ENCODE results near the gene NALCN. TPM values are rescaled to one million over a fixed set of nuclear protein-coding genes. Genes with fewer than 3 reads are reported as not detected.

The NALCN gene
- total RNA-seq, 2 experiments from 2014 or later = not detected

DNA sequence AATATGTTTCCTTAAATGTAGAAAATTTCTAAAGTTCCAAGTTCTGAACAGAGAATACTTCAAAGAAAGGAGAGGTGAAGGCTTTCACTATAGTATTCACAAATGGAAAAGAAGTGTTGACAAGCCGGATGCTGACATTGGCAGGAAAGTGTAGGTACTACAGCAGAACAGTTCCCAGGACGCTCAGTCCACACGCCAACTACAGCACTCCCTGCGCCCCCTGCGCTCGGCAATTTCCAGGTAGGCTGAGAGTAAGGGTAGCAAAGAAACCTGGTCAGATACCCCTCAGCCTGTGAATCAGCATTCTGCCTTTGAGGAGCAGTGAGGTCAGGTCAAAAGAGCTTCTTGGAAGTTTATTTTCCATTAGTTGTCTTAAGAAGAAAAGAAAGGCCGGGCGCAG, 115.3 kb downstream of the NALCN start:
- CTCF ChIA-PET = no interaction called here

GRCh38 chr13:101300531-101300930, 115.8 kb downstream of the NALCN start:
- Histone ChIP-seq H3K4me1 (ENCODE audit: insufficient read depth, low read length) (no peaks in the 10 kb centered on the region), H3K27ac (ENCODE audit: low read depth in 1 of 2, low read length in 2 of 2) (no peak overlapping the region), H3K36me3 (ENCODE audit: insufficient read depth, low read length) (no peaks in the 10 kb centered on the region), H3K9me3 (ENCODE audit: control insufficient read depth in 1 of 2, insufficient read depth in 1 of 2, low read length in 2 of 2) (peaks cover 0 to 8% of the 10 kb centered on the region in 2 experiments), H3K27me3 (ENCODE audit: control insufficient read depth in 1 of 2, insufficient read depth in 2 of 2, low read length in 2 of 2) (no peaks in the 10 kb centered on the region), H3K4me3 (ENCODE audit: low read length) (no peak overlapping the region)
- DNase-seq (no peak), ATAC-seq (ENCODE audit: poor library complexity) (no peak)
- peaks cover 6% of the 10 kb centered on the region for H3K27me3 Mint-ChIP-seq
- ChIA-PET CTCF (no interaction called here), POLR2A (no interaction called here)
- no peak overlapping the region for H3K27ac Mint-ChIP-seq
- TF ChIP-seq, protein P1, sequence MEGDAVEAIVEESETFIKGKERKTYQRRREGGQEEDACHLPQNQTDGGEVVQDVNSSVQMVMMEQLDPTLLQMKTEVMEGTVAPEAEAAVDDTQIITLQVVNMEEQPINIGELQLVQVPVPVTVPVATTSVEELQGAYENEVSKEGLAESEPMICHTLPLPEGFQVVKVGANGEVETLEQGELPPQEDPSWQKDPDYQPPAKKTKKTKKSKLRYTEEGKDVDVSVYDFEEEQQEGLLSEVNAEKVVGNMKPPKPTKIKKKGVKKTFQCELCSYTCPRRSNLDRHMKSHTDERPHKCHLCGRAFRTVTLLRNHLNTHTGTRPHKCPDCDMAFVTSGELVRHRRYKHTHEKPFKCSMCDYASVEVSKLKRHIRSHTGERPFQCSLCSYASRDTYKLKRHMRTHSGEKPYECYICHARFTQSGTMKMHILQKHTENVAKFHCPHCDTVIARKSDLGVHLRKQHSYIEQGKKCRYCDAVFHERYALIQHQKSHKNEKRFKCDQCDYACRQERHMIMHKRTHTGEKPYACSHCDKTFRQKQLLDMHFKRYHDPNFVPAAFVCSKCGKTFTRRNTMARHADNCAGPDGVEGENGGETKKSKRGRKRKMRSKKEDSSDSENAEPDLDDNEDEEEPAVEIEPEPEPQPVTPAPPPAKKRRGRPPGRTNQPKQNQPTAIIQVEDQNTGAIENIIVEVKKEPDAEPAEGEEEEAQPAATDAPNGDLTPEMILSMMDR (IDR thresholded peaks at IDR 0.05) = no peak
- intact Hi-C loops (cut with DNase I, micrococcal nuclease) = no loop called here
- H3K4me3 Mint-ChIP-seq = no peak overlapping the region
- H3K4me1 Mint-ChIP-seq (ENCODE audit: low read depth) = no peaks in the 10 kb centered on the region
- H3K9me3 Mint-ChIP-seq = no peaks in the 10 kb centered on the region
- no peaks in the 10 kb centered on the region for H3K36me3 Mint-ChIP-seq (ENCODE audit: low read depth)

More for the DNA sequence above, 115.3 kb downstream of the NALCN start:
- H3K27me3 ChIP-seq (ENCODE audit: control insufficient read depth in 1 of 2, insufficient read depth in 2 of 2, low read length in 2 of 2) = no peaks in the 10 kb centered on the region
- no peaks in the 10 kb centered on the region for H3K9me3 Mint-ChIP-seq
- TF ChIP-seq, protein P1 (IDR thresholded peaks at IDR 0.05) = no peak
- no peaks in the 10 kb centered on the region for H3K4me1 Mint-ChIP-seq (ENCODE audit: low read depth)
- H3K9me3 ChIP-seq (ENCODE audit: control insufficient read depth in 1 of 2, insufficient read depth in 1 of 2, low read length in 2 of 2) = peaks cover 0 to 5% of the 10 kb centered on the region in 2 experiments
- no peak overlapping the region for H3K4me3 Mint-ChIP-seq
- no peak overlapping the region for H3K27ac Mint-ChIP-seq
- DNase-seq (no peak), ATAC-seq (ENCODE audit: poor library complexity) (no peak)
- H3K36me3 Mint-ChIP-seq (ENCODE audit: low read depth) = no peaks in the 10 kb centered on the region
- POLR2A ChIA-PET = no interaction called here
- no peaks in the 10 kb centered on the region for H3K4me1 ChIP-seq (ENCODE audit: insufficient read depth, low read length)
- no peak overlapping the region for H3K4me3 ChIP-seq (ENCODE audit: low read length)
- intact Hi-C loops (cut with DNase I, micrococcal nuclease) = no loop called here
- H3K36me3 ChIP-seq (ENCODE audit: insufficient read depth, low read length) = no peaks in the 10 kb centered on the region
- peaks cover 6% of the 10 kb centered on the region for H3K27me3 Mint-ChIP-seq
- no peak overlapping the region for H3K27ac ChIP-seq (ENCODE audit: low read depth in 1 of 2, low read length in 2 of 2)

DNA sequence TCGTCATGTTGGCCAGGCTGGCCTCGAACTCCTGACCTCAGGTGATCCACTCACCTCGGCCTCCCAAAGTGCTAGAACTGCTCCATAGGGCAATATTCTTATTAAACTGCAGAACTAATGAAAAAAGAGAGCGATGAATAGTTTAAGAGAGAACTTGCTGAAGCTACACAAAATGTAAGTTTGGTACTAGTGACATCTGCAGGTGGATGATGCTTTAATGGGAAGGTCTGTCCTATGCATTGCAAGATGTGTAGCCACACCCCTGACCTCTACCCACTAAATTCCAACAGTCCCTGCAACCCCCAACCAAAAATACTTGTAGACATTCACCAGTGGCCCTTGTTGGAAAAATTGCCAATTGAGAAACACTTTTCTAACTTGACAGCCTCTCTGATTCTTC, 117.8 kb downstream of the NALCN start:
- no peaks in the 10 kb centered on the region for H3K4me1 Mint-ChIP-seq (ENCODE audit: low read depth)
- peaks cover 4% of the 10 kb centered on the region for H3K27me3 Mint-ChIP-seq
- ATAC-seq (ENCODE audit: poor library complexity) (no peak), DNase-seq (no peak)
- H3K27ac Mint-ChIP-seq = no peak overlapping the region
- POLR2A ChIA-PET = no interaction called here
- no peaks in the 10 kb centered on the region for H3K27me3 ChIP-seq (ENCODE audit: control insufficient read depth in 1 of 2, insufficient read depth in 2 of 2, low read length in 2 of 2)
- CTCF ChIA-PET = no interaction called here
- TF ChIP-seq, protein P1 (IDR thresholded peaks at IDR 0.05) = no peak
- peaks cover 0 to 3% of the 10 kb centered on the region in 2 experiments for H3K9me3 ChIP-seq (ENCODE audit: control insufficient read depth in 1 of 2, insufficient read depth in 1 of 2, low read length in 2 of 2)
- H3K27ac ChIP-seq (ENCODE audit: low read depth in 1 of 2, low read length in 2 of 2) = no peak overlapping the region
- no peak overlapping the region for H3K4me3 ChIP-seq (ENCODE audit: low read length)
- no peaks in the 10 kb centered on the region for H3K36me3 Mint-ChIP-seq (ENCODE audit: low read depth)
- H3K9me3 Mint-ChIP-seq = no peaks in the 10 kb centered on the region
- H3K36me3 ChIP-seq (ENCODE audit: insufficient read depth, low read length) = no peaks in the 10 kb centered on the region
- H3K4me1 ChIP-seq (ENCODE audit: insufficient read depth, low read length) = no peaks in the 10 kb centered on the region
- no peak overlapping the region for H3K4me3 Mint-ChIP-seq
- intact Hi-C loops (cut with DNase I, micrococcal nuclease) = no loop called here
